HepG2 (cell line): Measurements from ENCODE around the gene IAPP.

Source experiments
- POLR2AphosphoS5 ChIP-seq: IDR thresholded peaks from 2 replicates; pipeline ENCODE4 v1.6.1; 2012; ENCODE audit warnings: low read depth, low read length
- TBL1XR1 ChIP-seq: fragments of 150-350 bp; IDR thresholded peaks from 2 replicates; pipeline ENCODE4 v1.6.1; 2014; ENCODE audit warnings: borderline replicate concordance, low read length; ENCODE audit not compliant: partially characterized antibody
- TF ChIP-seq, protein P1 (sequence below): IDR thresholded peaks from 2 replicates; pipeline ENCODE4 v1.6.1; 2016; ENCODE audit warnings: control low read depth

DNA sequence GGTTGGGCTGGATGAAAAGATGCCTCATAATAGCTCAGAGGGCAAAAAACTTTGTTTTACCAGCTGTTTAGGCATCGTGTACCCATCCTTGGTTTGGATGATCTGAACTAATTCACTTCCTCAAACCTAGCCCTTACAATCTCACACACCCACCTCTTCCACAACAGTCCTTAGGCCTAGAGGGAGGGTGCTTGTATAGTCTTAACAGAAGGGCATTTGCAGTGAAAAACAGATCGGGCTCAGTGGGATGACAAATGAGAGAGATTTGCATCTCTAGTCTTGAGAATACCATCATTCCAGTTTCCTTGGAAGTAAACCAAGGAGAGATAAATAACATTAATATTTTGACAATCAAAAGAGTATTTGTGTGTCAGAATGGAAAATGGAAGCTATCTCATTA, 49.0 kb upstream of the IAPP start:
- TF ChIP-seq TBL1XR1 (no peak), POLR2AphosphoS5 (no peak)
- TF ChIP-seq, protein P1, sequence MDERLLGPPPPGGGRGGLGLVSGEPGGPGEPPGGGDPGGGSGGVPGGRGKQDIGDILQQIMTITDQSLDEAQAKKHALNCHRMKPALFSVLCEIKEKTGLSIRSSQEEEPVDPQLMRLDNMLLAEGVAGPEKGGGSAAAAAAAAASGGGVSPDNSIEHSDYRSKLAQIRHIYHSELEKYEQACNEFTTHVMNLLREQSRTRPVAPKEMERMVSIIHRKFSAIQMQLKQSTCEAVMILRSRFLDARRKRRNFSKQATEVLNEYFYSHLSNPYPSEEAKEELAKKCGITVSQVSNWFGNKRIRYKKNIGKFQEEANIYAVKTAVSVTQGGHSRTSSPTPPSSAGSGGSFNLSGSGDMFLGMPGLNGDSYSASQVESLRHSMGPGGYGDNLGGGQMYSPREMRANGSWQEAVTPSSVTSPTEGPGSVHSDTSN = no peak
